ENCODE data around the gene VILL.

GRCh38 chr3:37989821-37990480 is 635 bp upstream of the VILL start:
- TF ChIP-seq CTCF (IDR thresholded peaks at IDR 0.05), result no peak
- no peak for TF ChIP-seq POLR2AphosphoS5 (IDR thresholded peaks at IDR 0.05)
- TF ChIP-seq POLR2A (IDR thresholded peaks at IDR 0.05), result no peak
